KG1 (cell line): ENCODE results near the gene CLPTM1.
A peak's percentile ranks its signal among the peaks of the same experiment; 100 is the strongest.

ENCODE experiments used
- DNase-seq: peaks from one replicate; lab custom pipeline; 2025; lab: John Stamatoyannopoulos, UW

Gene CLPTM1

DNA sequence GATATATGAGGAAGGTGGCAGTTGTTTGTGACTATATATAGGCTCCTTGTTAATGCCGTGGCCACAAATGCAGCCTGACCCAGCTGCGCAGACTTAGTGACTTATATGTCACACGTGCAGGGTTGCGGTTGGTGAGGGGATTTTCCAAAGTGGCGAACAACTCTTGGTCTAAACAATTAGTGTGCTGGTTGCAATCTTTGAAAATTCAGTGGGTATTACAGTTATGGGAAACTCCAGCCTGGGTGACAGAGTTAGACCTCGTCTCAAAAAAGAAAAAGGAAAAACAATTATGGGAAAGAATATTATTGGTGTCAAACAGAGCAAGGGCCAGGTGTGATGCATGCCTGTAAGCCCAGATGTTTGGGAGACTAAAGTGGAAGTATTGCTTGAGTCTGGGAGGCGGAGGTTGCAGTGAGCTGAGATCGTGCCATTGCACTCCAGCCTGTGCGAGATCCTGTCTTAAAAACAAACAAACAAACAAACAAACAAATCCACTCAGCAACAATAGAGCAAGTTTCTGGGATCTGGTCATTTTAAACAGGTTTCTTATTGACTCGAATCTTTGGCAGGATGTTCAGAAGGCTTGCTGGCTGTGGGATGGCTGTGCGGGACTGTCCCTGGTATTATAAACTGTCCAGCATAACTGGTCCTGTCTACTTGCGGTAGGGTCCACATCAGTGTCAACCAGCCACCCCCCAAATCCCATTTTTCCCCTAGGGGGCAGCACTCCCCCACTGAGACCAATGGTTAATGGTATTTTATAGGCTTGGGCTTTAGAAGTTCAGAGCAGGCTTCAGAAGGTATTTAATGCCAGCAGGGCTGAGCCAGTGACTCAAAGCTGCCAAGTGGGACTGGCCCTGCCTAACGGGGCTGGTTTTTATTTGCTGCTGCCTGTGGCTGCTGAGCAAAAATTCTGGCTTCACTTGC is 61.5 kb downstream of the CLPTM1 start:
- peak; percentile 54 for DNase-seq

DNA sequence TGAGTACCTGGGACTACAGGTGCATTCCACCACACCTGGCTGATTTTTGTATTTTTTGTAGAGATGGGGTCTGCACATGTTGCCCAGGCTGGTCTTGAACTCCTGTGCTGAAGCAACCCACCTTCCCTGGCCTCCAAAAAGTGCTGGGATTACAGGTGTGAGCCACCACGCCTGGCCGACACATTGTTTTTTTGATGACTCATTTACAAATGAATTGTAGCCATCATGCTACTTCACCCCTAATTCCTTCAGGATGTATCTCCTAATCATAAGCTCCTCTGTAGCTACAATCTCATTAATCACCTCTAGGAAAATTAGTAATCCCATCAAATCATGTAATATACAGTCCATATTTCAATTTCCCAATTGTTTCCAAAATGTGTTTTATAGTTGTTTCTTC is 64.0 kb downstream of the CLPTM1 start:
- no peak for DNase-seq

DNA sequence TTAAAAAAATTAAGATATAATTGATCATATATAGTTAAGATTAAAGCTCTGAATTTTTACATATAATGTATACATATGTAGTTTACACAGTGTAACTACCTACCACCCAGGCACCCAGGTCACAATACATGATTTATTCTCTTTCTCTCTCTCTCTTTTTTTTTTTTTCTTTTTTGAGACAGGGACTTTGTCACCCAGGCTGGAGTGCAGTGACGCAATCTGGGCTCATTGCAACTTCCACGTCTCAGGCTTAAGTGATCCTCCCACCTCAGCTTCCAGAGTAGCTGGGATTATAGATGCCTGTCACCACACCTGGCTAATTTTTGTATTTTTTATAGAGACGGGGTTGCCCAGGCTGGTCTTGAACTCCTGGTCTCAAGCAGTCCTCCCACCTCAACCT is 64.9 kb downstream of the CLPTM1 start:
- DNase-seq = no peak

DNA sequence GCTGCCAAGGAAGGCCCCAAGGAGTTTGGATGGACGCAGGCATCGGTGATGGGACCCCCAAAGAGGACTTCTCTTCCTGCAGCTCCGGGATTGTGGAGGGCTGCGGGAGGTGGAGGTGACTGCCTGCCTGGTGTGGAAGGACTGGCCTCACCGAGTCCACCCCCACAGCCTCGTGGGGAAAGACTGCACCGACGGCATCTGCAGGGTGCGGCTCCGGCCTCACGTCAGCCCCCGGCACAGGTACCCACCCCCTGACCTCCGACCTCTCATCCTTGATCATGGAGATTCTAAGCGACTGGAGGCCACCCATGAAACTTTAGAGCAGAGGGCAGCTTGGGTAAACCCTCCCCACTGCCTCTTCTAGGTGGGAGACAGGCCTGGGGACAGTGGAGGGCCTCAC is 66.8 kb downstream of the CLPTM1 start:
- DNase-seq = no peak

DNA sequence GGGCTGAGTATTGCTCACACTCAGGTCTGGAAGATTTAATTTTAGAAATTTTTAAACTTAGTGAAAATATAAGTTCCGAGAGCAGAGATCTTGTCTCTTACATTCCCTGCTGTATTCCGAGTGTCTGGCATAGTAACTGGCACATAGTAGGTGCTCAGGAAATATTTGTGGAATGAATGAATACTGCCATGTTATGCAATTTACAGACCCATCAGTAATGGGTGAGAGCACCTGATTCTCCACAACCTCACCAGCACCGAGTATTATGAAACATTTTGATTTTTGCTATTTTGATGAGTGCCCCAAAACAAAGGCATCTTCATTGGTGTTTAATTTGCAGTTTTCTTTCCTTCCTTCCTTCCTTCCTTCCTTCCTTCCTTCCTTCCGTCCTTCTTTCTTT is 67.9 kb downstream of the CLPTM1 start:
- DNase-seq = no peak

DNA sequence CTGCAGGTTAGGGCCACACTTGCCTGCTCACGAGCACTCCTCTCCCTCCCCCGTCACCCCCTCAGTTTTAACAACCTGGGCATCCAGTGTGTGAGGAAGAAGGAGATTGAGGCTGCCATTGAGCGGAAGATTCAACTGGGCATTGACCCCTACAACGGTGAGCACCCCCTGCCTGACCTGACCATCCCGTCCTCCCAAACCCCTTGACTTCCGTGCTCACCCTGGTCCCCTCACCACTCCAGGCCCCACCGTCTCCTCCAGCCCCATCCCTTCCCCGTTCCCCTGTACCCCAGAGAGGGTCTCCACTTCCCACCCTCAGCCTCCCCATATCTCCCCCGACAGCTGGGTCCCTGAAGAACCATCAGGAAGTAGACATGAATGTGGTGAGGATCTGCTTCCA is 70.1 kb downstream of the CLPTM1 start:
- no peak for DNase-seq

DNA sequence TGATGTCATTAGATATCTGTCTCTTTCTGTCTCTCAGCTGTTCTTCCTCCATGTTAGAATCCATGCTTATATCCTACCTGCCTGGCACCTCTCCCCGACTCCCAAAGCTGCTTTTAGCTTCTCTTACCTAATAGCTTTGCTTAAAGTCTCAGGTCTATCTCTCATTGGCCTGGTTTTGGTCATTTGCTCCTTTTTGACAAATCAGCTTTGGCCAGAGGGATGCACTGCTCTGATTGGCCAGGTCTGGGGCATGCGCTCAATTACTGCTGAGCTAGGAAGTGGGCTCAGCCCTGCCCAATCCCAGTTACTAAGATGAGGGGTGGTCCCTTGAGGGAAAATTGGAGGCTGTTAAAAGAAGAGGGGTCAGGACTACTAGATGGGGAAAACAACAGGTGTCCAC is 72.2 kb downstream of the CLPTM1 start:
- no peak for DNase-seq

DNA sequence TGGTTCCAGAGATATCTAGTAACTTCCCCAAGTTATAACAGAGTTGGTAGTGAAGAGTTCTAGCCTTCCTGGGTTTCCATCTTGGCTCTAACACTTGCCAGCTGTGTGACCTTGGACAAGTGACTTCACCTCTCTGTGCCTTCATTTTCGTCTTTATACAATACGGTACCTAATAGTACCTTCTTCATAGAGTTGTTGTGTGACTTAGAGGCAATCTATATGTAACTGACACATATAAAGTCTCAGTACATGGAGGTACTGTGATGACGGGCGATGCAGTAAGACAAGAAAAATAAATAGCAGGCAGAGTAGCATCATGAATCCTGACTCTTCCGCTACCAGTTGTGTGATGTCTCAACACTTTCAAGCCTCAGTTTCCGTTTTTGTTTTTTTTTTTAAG is 75.6 kb downstream of the CLPTM1 start:
- no peak for DNase-seq

DNA sequence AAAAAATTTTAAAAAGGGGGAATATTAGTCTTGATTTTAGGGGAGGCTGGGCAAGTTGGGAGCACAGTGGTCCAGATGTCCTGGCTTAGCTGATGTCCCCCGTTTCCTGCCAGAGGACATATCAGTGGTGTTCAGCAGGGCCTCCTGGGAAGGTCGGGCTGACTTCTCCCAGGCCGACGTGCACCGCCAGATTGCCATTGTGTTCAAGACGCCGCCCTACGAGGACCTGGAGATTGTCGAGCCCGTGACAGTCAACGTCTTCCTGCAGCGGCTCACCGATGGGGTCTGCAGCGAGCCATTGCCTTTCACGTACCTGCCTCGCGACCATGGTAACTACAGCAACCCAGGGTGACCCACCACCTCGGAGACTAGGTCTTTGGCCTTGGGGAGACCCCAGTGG is 77.2 kb downstream of the CLPTM1 start:
- DNase-seq = no peak

DNA sequence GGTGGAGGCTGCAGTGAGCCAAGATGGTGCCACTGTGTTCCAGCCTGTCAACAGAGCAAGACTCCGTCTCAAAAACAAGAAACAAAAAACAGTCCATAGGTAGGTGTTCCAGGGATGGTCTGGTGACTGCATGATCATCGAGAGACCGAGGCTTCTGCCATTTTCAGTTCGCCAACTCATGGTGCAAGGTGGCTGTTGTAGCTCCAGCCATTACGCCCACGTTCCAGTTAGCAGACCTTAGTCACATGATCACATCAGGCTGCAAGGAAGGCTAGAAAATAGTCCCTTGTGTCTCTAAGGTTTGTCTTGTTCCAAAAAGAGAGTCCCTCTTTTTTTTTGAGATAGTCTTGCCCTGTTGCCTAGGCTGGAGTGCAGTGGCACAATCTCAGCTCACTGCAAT is 80.6 kb downstream of the CLPTM1 start:
- DNase-seq = no peak

DNA sequence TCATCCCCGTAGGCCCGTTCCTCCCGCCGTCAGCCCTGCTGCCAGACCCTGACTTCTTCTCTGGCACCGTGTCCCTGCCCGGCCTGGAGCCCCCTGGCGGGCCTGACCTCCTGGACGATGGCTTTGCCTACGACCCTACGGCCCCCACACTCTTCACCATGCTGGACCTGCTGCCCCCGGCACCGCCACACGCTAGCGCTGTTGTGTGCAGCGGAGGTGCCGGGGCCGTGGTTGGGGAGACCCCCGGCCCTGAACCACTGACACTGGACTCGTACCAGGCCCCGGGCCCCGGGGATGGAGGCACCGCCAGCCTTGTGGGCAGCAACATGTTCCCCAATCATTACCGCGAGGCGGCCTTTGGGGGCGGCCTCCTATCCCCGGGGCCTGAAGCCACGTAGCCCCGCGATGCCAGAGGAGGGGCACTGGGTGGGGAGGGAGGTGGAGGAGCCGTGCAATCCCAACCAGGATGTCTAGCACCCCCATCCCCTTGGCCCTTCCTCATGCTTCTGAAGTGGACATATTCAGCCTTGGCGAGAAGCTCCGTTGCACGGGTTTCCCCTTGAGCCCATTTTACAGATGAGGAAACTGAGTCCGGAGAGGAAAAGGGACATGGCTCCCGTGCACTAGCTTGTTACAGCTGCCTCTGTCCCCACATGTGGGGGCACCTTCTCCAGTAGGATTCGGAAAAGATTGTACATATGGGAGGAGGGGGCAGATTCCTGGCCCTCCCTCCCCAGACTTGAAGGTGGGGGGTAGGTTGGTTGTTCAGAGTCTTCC is 82.4 kb downstream of the CLPTM1 start:
- DNase-seq = no peak

DNA sequence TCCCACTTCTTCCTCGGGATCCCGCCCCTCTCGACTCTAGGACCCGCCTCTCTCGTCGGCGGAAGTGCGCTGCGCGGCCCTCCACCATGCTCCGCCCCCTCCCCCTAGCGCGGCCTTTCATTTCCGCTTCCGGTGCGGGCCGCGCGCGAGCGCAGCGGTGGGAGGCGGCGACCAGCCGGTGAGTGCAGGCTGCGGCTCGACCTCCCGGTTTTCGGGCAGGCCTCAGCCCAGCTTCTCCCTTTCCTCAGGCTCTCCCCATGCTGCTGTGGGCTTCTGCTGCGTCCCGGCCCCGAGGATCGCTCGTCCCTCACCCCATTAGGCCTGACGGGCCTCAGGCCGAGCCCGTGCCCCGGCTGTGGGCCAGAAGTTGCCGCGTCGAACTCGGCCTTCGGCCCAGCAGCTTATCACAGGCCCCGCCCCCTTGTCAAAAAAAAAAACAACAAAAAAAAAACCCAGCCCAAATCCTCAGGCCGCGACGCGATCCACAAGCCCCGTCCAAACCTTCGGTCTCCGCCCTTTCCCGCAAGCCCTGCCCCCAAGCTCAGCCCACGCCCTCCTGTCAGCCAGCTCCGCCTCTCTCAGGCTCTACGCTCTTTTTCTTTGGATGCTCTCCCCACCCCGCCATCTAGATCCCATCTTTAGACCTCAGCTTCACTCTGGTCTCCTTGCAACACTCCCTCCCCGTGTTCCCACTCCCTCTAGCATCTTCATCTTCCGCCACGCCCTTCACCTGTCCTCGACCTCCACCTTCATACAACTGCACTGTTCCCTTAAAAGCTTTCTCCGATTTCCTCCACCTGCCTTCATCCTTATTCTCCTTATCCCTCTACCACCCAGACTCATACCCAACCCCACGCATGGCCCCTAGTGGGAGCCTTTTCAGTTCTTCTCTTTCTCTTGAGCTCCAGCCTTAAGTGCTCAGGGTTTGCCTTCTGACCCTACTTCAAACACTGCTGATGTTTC is 84.0 kb downstream of the CLPTM1 start, which contains the start of gene CLASRP:
TSS of gene CLASRP (plus strand) at position 115 of the 963 bp plus-strand sequence. CDS start 1,168 bp downstream, outside the sequence.
- DNase-seq = peak; percentile 87

DNA sequence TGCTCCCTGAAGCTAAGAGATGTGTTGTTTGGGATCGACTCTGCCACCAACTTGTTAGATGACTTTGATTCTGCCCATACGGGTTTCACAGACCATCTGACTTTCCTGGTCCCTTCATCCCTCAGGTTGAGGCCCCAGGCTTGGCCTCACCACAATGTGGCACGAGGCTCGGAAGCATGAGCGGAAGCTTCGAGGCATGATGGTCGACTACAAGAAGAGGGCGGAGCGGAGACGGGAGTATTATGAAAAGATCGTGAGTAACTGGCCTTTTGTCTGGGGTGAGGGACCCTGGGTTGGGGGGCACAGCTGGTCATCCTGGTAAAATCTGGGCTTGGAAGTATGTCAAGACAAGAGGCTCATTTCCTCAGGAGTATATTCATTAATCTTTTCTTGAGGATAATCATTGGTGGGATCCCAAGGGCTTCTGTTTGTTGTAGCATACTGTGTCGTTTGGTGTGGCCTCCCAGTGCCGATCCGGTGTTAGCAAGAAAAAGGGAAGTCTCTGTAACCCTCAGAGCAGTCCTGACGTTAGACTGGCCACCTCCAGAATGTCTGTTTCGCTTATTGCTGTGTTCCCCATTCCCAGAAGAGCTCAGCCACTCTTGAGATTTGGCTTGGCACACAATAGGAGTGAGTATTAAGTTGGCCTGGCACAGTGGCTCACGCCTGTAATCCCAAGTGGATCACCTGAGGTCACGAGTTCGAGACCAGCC is 85.0 kb downstream of the CLPTM1 start:
- no peak for DNase-seq

DNA sequence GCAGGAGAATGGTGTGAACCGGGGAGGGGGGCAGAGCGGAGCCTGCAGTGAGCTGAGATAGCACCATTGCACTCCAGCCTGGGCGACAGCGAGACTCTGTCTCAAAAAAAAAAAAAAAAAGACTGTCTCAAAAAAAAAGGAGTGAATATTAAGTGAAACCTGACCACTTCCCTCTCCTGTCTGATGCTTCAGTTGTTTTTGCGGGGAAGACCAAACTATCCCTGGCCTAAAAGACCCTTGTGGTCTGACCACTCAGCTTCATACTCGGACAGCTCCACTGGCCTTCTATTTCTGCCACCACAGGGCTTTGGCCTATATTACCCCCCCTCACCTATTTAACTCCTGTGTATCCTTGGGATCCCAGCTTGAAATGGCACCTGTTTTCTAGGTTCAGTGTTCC is 85.9 kb downstream of the CLPTM1 start:
- no peak for DNase-seq
